H1 (cell line): Measurements from ENCODE around the gene TMEM161B. TPM values are rescaled to one million over a fixed set of nuclear protein-coding genes. Genes with fewer than 3 reads are reported as not detected.

Experiments
- ASH2L ChIP-seq: fragments of 200-600, 300-600 bp; sonication (generic); IDR thresholded peaks from one replicate; pipeline ENCODE4 v1.7.1; 2017; ENCODE audit warnings: low read length
- BCL11A ChIP-seq, 2 experiments: IDR thresholded peaks; one replicate each; pipeline ENCODE4 v1.6.1; 2011; ENCODE audit warnings: low read depth in 2 of 2, low read length in 2 of 2, mild to moderate bottlenecking in 2 of 2
- CBX8 ChIP-seq: fragments of 300-800, 300-1000 bp; sonication (generic); IDR thresholded peaks from 2 replicates; pipeline ENCODE4 v1.7.1; 2016; ENCODE audit warnings: low read depth, low read length, borderline replicate concordance
- CHD2 ChIP-seq: IDR thresholded peaks from 2 replicates; pipeline ENCODE4 v1.6.1; 2012; ENCODE audit warnings: low read length, improper control_type of control experiment
- KDM1A ChIP-seq: fragments of 200-600, 300-600 bp; sonication (generic); IDR thresholded peaks from 2 replicates; pipeline ENCODE4 v1.7.1; 2016; ENCODE audit warnings: mild to moderate bottlenecking, low read length, borderline replicate concordance
- SP2 ChIP-seq: IDR thresholded peaks from 2 replicates; pipeline ENCODE4 v1.6.1; 2012; ENCODE audit warnings: mild to moderate bottlenecking, low read length, inconsistent platforms
- SUZ12 ChIP-seq: fragments of 200-600 bp; sonication (generic); IDR thresholded peaks from 2 replicates; pipeline ENCODE4 v1.6.1; 2012; ENCODE audit warnings: mild to moderate bottlenecking, inconsistent platforms, low read length, moderate library complexity, mixed read lengths
- TAF1 ChIP-seq: IDR thresholded peaks from 2 replicates; pipeline ENCODE4 v1.6.1; 2011; ENCODE audit warnings: mild to moderate bottlenecking, low read depth, low read length
- TEAD4 ChIP-seq: IDR thresholded peaks from 2 replicates; pipeline ENCODE4 v1.6.1; 2012; ENCODE audit warnings: low read depth, low read length, inconsistent platforms, mixed read lengths
- polyA plus RNA-seq, 7 experiments: library from polyadenylated mRNA; depleted of rRNA in 3 of 7; stranded (reverse) in 5 of 7; unstranded in 2 of 7; fragments of >200 nt in 5 of 7; fragments of 200-250 nt in 2 of 7; gene quantifications; 1 replicate in 5 of 7; 2 replicates in 1 of 7; 4 replicates in 1 of 7; pipeline versions ENCODE4 v1.2.1 to v1.2.3, GENCODE V29; 2011 to 2013; ENCODE audit warnings: missing spikeins in 2 of 7, mixed read lengths in 2 of 7
- total RNA-seq: library from RNA; stranded (reverse); fragmentation: NEBNext Ultra II Directional; extraction: Animal tissue kit (Norgen Biotek cat#: 25700); gene quantifications from 2 replicates; pipeline ENCODE4 v1.2.1, GENCODE V29; 2021
- TF ChIP-seq, protein P1 (sequence below), 3 experiments: IDR thresholded peaks; 1 replicate in 2 of 3; 2 replicates in 1 of 3; pipeline versions ENCODE4 v1.5.1 to v1.6.1; 2011; ENCODE audit warnings: low read length in 3 of 3, mild to moderate bottlenecking in 3 of 3, inconsistent platforms in 2 of 3, low read depth in 1 of 3, moderate library complexity in 1 of 3; ENCODE audit not compliant: insufficient read depth in 1 of 3; ENCODE audit errors: control extremely low read depth in 1 of 3

TMEM161B gene
- total and polyA plus RNA-seq, 2 of the 8 experiments (the other 6 are each of a cell fraction or from before 2014, with no cell fraction given), result 7.4 to 13.8 TPM

DNA sequence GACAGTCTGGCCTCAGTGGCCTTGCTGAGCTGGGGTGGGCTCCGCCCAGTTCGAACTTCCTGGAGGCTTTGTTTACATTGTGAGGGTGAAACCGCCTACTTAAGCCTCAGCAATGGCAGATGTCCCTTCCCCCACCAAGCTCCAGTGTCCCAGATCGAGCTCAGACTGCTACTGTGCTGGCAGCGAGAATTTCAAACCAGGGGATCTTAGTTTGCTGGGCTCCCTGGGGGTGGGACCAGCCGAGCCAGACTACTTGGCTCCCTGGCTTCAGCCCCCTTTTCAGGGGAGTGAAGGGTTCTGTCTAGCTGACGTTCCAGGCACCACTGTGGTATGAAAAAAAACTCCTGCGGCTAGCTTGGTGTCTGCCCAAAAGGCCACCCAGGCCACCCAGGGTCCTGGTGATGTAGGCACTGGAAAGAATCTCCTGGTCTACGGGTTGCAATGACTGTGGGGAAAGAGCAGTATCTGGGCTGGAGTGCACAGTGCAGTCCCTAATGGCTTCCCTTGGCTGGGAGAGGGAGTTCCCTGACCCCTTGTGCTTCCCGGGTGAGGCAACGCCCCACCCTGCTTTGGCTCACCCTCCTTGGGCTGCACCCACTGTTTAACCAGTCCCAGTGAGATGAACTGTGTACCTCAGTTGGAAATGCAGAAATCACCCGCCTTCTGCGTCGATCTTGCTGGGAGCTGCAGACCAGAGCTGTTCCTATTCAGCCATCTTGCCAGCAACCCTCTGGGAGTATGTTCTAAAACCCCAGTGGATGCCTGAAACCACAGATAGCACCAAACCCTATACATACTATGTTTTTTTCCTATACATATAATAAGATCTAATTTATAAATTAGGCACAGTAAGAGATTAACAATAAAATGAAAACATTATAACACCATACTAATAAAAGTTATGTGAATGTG lies 95.5 kb downstream of the TMEM161B start (continued):
- TF ChIP-seq, protein P1, sequence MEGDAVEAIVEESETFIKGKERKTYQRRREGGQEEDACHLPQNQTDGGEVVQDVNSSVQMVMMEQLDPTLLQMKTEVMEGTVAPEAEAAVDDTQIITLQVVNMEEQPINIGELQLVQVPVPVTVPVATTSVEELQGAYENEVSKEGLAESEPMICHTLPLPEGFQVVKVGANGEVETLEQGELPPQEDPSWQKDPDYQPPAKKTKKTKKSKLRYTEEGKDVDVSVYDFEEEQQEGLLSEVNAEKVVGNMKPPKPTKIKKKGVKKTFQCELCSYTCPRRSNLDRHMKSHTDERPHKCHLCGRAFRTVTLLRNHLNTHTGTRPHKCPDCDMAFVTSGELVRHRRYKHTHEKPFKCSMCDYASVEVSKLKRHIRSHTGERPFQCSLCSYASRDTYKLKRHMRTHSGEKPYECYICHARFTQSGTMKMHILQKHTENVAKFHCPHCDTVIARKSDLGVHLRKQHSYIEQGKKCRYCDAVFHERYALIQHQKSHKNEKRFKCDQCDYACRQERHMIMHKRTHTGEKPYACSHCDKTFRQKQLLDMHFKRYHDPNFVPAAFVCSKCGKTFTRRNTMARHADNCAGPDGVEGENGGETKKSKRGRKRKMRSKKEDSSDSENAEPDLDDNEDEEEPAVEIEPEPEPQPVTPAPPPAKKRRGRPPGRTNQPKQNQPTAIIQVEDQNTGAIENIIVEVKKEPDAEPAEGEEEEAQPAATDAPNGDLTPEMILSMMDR (IDR thresholded peaks at IDR 0.05; ENCODE audit: control extremely low read depth in 1 of 3, insufficient read depth in 1 of 3, low read depth in 1 of 3, low read length in 3 of 3), result no peak
- TF ChIP-seq SUZ12, result no peak
- peak; percentile 43; the same call in 1 of the 2 replicates for TF ChIP-seq TAF1
- no peak for TF ChIP-seq KDM1A
- TF ChIP-seq ASH2L, result peak; percentile 48
- no peak for TF ChIP-seq TEAD4
- TF ChIP-seq CHD2, result no peak
- TF ChIP-seq BCL11A (IDR thresholded peaks at IDR 0.05; ENCODE audit: low read depth in 2 of 2, low read length in 2 of 2), result no peak
- TF ChIP-seq CBX8, result no peak
- no peak for TF ChIP-seq SP2
